ENCODE measurements around the gene RPL18A.

Gene RPL18A

DNA sequence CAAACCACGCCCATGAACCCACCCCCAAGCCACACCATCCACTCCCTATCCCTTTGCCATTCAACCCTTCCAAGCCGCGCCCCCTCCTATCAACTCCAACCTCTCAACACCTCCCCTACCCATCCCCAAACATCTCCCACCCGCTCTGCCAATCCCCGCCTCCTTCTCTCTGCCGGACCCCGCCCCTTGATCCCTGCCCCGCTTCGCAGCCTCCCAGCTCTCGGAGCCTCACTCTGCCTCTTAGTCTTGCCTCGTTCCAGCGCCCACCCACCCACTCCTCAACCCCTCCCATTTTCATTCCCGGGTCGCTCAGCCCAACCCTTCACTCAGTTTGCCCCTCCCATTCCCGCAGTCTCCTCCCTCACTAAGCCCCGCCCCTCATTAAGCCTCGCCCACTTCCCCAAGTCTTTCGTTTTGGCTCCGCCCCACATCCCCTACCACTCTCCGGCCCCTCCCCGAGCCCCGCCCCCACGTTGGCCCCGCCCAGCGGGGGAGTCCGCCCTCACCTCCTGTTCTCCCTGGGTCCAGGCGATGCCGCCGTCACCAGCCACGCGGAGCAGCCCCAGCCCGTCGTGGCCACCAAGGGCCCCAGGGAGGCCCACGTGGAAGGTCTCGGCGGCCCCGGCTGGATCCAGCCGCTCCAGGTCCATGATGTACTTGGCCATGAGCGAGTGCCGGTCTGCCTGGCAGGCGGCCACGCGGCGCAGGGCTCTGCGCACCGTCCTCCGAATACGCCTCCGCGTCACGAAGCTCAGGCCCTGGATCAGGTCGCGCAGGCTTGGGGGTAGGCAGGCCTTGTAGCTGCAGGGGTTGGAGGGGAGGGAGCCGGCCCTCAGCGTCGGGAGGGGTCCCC is 17.7 kb upstream of the RPL18A start:
- peak; percentile 55 for DNase-seq

DNA sequence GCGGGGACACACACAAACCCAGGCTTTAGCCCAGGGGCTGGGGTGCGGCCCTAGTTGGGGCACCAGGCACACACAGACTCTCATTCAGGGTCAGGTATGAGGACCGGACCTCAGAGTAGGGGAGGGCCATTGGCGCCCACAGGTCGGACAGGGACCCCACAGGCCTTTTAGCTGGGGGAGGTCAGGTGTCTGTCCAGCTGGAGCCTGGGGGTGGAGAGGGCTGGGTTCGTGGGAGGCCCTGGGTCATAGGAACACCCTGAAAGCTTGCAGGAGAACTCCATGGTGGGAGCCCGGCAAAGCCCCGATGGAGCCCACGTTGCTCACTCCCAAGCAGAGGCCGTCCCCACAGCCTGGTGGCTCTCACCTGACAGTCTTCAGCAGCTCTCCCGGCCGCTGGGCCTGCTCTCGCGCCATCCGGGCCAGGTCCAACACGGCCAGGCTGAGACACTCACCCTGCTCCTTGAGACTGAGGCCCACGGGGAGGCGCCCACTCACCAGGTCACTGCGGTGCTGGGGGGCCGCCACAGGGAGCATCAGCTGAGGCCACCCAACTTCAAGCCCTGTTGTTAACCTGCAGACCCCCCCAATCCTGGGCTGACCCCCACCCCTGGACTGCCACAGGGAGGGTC is 16.9 kb upstream of the RPL18A start:
- no peak for DNase-seq

DNA sequence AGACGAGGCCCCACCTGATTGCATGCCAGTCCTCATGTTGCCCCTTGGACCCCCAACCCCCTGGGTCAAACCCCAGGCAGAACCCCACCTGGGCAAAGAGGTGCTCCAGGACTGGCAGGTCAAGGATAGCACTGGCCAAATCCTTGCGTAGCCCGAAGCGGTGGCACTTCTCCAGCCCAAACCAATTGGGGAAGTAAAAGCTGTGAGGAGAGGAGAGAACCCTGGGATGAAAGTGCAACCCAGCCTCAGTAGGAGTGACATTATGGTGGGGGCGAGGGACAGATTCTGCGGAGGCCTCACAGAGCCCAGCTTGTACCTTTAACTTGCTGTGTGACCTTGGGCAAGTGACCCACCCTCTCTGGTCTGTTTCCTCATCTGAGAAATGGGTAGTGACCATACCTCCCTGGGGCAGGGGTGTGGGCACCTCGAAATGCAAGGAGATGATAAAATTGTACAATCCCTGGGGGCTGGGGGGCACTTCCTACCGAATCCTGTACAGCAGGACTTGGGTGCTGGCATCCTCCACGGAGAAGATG is 16.4 kb upstream of the RPL18A start:
- no peak for DNase-seq

DNA sequence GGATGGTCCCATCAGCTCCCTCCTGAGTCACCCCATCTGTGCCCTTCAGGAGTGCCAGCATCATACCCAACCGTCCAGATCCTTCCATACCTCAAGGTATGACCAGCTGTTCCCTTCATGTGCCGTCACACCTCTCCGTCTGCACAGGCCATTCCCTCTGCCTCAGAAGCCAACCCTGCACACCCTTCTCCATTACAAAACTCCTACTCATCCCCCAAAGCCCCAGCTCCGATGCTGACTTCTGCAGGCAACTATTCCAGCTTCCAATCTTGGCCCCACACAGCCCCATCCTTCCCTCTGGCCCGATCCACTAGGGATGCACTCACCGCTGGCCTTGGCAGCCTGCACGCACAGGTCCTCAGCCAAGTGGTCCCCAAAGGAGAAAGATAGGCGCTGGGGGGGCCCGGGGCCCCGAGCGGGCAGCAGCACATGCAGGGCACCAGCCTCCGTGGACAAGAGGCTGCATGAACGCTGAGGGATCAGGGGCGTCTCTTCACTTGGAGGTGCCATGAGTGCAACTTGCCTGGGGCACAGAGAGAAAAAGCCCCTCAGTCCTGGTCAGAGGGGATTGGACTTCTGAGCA is 15.7 kb upstream of the RPL18A start:
- DNase-seq: no peak

DNA sequence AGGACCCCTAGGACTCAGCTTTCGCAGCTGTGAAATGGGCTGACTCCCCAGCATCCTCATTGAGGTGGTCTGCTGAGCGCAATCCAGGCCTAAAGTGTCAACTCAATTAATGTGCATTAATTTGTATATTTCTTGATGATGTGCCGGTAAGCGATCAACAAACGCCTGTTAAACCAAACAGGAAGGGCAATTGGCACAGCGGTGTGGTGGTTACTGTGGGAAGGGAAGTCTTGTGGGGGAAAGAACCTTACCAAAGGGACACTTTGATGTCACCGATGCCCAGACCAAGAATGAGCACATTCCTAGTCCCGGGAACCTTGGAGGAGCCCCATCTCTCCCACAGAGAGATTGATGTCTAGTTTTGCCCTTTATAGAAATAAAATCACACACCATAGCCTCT is 13.6 kb upstream of the RPL18A start:
- peak; percentile 72 for DNase-seq

DNA sequence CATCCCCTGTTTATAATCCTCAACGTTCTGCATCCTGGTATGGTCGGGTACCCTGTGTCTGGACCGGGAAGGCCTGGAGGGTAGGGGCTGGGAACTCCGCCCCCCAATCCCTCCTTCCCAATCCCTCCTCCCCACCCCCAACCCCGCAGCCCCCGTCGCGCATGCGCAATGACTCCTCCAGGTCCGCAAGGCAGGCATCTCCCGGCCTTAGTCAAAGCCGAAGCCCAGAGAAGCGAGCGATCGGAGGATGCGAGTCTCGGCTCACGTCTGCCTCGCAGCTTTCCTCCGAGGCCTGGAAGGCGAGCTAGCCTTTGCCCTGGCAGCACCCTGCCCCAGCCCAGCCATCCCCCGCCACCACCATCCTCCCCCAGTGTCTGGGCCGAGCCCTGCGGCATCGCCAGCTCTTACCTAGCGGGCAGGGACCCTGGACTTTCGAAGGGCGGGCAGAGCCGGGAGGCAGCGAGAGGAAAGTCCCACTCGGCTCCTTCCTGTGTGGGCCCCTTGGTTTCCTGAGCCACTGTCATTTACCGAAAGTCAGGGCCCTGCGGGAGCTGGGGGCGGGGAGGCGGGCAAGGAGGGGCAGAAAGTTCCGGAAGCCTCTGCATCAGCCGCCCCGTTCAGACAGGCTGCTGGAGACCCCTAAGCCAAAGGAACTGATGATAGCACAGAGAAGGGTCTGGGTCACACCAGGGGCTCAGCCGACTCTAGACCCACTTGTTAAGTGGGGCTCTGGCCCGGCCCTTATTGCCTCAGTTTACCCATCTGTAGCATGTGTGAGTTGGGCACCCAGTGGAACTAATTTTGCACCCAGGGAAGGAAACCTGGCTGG is 12.0 kb upstream of the RPL18A start, which contains the start of gene JAK3:
Gene JAK3, minus strand, starts transcription at position 445 of the 829 bp plus-strand sequence. CDS start 3,565 bp downstream, outside the sequence.
- DNase-seq: peak; percentile 89

DNA sequence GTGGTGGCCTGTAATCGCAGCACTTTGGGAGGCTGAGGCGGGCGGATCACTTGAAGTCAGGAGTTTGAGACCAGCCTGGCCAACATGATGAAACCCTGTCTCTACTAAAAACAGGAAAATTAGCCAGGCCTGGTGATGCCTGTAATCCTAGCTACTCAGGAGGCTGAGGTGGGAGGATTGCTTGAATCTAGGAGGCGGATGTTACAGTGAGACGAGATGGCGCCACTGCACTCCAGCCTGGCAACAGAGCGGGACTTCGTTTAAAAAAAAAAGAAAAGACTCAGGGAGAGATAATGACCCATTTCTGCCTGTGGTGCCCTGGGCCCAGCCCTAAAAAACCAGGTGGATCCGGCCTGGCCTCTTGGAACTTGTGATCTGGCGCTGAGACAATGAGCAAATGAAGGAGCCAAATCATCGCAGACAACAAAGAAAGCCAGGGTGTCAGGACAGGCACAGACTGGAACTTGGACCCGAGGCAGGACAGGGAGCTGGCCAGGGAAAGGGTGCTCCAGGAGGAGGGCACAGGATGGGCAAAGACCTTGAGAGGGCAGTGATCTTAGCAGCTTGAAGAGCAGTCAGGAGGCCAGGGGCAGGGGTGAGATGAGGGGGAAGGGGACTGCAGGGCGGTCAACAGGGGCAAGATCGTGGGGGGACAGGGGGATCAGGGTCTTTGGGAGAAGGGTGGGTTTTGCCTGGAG is 11.0 kb upstream of the RPL18A start:
- DNase-seq: no peak

DNA sequence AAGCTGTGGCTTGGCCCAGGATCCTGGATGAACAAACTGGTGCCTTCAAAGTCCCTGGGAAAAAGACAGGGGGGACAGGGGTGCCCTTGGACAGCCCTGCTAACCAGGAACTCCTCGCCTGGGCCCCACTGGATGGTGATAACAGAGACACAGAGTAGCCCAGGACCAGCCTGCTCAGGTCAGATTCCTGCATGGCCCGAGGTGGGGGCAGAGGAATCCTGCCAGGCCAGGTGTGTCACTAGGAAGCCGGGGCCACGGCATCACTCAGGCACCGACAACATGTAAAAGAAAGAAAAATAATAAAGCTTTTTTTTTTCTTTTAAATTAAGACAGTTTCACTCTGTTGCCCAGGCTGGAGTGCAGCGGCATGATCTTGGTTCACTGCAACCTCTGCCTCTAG is 5.6 kb upstream of the RPL18A start:
- no peak for DNase-seq

DNA sequence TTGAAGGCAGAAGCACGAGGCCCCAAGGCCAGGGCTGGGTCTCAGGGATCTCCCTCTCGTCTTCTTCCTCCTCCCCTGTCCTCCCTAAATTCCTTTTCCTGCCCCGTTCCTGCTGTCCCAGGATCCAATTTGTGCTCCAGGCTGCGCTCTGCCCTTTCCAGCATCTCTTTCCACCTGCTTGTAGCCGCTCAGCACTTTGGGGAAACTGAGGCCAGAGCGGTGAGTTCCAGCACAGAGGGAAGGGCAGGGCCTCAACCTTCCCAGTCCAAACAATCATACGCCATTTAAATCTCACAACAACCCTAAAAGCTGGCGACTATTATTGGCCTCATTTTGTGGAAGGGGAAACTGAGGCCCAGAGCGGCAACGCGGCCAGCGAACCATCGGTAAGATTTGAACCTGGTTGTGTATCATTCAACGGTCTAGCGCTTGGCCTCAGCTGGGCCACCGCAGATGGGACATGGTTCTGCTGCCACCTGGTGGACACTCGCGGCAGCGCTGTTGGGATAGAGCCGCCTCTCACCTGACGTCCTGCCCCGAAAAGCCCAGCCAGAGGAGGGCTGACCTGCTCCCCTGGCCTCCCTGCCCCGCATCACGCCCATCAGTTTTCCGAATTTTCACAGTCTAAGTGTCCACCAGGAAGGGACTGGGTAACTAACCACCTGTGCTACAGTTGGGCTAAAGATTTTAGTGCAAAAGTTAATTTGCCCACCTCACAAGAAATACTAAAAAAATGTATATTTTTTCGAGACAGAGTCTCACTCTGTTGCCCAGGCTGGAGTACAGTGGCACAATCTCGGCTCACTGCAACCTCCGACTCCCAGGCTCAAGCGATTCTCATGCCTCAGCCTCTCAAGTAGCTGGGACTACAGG is 4.2 kb upstream of the RPL18A start:
- DNase-seq: peak; percentile 90

DNA sequence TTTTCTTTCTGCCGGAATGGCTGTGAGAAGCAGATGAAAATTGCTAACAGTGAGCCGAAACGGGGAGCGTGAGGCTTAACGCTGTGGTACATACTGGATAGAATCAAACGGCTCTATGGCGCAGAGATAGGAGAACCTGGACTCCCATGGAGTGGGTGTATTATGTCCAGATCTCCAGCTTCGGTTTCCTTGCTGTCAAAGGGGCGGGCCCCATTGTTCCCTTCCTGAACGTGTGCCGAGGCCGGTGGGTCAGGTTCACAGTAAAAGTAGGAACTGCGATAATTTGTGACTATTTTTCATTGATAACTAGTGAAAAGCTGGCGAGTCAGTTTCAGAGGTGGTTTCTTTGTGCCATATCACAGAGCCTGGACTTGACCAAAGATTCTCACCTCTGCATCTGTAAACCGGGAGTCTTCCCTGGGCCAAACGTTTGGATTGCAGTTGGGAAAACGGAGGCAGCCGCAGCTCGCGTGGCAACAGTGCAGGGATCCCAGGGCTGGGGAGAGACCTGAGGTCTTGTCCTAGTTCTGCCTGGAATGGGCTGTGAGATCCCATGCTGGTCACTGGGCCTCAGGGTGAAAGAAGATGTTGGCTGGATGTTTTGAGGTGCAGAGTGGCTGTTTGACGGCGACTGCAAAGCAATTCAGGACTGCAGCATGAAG is 752 bp downstream of the RPL18A start:
- DNase-seq: no peak

DNA sequence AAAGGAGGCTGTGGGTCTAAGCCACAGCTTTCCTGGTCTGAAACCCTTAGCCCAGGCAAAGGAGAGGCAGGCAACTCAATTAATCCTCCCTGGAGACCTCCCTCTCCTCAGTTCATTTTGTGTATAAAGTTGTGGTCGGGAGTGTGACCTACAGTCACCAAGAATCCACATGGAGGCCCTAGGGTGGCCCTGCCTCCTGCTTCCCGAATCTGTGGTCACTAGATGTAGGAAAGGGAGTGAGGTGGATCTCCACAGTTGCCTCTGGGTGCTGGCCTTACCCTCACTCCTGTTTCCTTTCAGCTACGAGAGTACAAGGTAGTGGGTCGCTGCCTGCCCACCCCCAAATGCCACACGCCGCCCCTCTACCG is 1.3 kb downstream of the RPL18A start:
- no peak for DNase-seq

DNA sequence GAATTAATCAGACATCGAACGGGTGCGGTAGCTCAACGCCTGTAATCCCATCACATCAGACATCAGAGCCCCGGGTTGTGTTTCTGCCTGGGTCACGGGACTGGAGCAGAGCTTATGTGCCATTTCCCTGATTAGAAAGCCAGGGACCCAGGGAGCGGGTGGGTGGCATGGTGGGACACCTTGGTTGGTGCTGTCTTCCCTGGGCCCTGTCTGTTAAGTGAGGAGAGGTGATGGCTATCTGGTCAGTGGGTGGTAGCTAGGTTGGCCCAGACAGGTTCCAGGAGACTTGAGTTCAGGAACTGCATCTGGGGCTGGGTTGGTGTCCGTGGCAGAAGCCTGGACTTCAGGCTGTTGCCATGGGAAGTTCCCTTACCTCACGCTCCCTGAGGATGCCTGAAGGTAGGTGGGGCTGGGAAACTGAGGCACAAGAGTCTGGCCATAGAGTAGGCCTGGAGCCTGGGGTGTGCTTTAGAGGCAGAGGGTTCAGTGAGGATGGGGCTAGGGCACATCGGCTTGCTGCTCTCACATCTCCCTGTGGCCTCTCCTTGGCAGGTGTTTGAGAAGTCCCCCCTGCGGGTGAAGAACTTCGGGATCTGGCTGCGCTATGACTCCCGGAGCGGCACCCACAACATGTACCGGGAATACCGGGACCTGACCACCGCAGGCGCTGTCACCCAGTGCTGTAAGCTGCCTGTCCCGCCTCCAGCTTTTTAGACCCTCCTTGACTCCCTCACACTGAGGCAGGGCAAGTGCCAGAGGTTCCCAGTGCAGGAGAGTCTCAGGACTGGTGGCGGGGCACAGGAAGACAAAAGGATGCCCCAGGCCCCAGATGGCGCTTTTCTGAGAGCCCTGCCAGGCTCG is 2.1 kb downstream of the RPL18A start:
- no peak for DNase-seq

DNA sequence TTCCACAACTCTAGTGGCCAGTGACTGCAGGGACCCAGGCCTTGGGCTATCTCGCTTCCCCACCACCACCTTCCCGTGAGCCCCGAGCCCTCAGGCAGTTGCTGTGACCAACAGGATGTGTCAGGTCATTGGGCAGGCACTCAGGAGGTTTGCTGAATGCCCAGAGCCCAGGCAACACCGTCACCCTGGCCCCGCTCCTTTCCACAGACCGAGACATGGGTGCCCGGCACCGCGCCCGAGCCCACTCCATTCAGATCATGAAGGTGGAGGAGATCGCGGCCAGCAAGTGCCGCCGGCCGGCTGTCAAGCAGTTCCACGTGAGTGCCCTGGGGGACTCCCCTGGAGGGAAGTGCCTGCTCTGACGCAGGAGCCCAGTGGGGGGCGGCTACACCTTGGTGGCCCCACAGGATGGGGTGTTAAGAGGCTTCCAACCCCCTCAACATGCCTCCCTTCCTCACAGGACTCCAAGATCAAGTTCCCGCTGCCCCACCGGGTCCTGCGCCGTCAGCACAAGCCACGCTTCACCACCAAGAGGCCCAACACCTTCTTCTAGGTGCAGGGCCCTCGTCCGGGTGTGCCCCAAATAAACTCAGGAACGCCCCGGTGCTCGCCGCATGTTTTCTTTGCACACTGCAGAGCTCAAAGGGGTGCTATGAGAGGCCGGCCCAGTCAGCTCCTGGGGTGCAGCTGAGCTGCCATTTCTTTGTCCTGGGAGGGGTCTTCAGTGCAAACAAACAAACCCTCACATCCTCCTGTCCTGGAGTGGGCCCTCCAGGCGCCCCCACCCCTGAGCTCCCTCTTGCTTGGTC is 3.2 kb downstream of the RPL18A start:
- no peak for DNase-seq

DNA sequence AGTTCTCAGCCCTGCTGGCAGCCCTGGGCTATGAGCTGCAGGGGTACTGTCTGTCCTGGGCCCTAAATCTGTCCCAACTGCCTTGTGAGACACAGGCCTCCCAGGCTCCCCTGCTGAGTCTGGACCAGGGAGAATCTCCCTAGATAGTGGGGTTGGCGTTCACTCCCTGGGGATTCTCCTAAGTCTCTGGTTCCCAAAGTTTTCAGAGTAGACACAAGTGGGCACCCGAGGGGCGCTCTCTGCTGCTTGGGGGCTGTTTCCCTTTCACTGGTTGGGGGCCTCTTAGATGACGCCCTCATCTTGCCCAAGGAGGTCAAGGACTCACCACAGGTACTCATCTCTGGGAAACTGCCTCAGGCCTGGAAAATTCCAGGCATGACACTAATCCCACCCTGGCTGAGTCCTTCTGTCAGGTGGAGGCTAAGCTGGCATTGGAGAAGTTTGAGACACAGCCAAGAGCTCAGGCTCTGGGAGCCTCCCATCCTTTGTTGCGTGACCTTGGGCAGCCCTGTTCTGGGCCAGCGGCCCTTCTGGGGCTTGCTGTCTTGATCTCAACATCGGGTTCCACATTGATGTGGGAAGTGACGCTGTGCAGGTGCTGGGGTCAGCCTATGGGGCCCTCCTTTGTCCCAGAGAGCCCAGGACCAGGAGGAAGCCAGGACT is 3.9 kb downstream of the RPL18A start:
- no peak for DNase-seq

DNA sequence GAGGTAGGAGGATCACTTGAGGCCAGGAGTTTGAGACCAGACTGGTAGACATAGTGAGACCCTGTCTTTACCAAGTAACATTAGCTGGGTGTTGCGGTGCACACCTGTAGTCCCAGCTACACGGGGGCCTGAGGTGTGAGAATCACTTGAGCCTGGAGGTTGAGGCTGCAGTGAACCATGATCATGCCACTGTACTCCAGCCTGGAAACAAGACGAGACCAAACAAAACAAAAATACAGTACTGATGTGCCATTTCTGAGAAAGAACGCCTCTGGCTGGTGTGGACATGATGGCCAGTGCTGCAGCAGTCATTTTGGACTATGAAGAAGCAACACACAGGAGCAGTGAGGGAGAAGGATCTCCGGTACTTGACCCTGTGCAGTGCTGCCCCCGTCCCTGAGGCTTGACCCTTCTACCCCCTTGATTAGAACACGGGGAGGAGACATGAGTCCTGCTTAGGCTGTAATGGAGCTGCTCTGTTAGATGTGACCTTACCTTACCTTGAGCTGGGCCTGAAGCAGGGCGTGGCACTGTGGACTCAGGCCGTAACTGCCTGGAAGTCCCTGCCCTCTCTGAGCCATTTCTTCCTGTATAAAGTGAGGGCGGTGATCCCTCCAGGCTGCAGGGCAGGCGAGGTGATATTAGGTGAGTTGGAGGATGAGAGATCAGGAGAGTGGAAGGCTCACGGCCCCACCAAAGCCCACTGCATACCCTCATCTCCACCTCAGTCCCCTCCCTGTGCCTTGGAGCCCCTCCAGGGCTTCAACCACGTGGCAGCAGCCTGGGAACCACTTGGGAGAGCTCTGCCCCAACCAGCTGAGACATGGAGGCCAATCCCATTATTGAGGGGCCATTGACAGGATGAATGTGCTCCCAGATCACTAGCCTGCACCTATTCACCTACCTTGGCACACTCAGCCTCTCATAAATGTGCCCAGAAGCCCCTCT is 5.9 kb downstream of the RPL18A start:
- DNase-seq: no peak

DNA sequence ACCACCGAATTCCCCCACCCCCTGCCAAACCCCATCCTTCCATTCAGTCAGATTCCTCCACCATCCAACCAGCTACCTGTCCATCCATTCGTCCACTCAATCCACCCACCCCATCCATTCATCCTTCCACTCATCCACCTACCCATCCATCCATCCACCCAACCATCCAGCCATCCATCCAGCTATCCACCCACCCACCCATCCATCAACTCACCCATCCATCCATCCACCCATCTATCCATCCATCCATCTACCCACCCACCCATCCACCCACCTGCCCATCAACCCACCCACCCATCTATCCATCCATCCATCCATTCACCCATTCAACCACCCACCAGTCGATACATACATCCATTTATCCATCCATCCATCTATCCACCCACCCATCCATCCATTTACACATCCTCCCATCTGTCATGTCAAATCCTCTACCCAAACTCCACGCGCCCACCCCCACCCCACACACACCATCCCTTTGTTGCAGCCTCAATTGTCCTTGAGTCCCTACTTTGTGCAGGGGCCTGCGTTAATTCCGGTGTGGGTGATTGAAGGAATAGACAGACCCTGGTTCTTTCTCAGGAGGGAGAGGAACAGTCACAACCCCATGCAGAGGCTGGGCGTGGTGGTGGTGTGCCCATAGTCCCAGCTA is 6.7 kb downstream of the RPL18A start:
- DNase-seq: no peak
